ENCODE data around the gene TRIM37.
"Not testable (repeated sequence)": the region's sequence is repeated elsewhere in the genome, so short reads cannot be mapped to it uniquely, and the experiment has no call there.

TRIM37 gene

GRCh38 chr17:58985971-58986370 is 120.7 kb downstream of the TRIM37 start:
- no peak for DNase-seq

GRCh38 chr17:58985367-58985766 is 121.3 kb downstream of the TRIM37 start:
- no peak for DNase-seq

- DNase-seq, result no peak
These were observed 124.1 kb downstream of the TRIM37 start for GRCh38 chr17:58982626-58983025.

GRCh38 chr17:58980706-58981481 is 125.8 kb downstream of the TRIM37 start:
- DNase-seq, result no peak

GRCh38 chr17:58976541-58976940 is 130.1 kb downstream of the TRIM37 start:
- DNase-seq, result no peak

- DNase-seq, result no peak
These were observed 132.3 kb downstream of the TRIM37 start for GRCh38 chr17:58974354-58974753.

- no peak for DNase-seq
These were observed 135.8 kb downstream of the TRIM37 start for GRCh38 chr17:58970609-58971450.

- no peak for DNase-seq
These were observed 137.1 kb downstream of the TRIM37 start for GRCh38 chr17:58969612-58970011.

GRCh38 chr17:58969156-58969555 is 137.5 kb downstream of the TRIM37 start:
- DNase-seq, result peak; percentile 80

GRCh38 chr17:58968426-58969061 is 138.1 kb downstream of the TRIM37 start:
- DNase-seq, result no peak

GRCh38 chr17:58966208-58966607 is 140.5 kb downstream of the TRIM37 start:
- DNase-seq, result no peak

- DNase-seq, result no peak
These were observed 141.5 kb downstream of the TRIM37 start for GRCh38 chr17:58965221-58965620.

GRCh38 chr17:58960068-58960467 is 146.6 kb downstream of the TRIM37 start:
- DNase-seq, result peak; percentile 48

GRCh38 chr17:58957725-58958073 is 149.0 kb downstream of the TRIM37 start:
- DNase-seq, result not testable (repeated sequence)

- DNase-seq, result no peak
These were observed 149.5 kb downstream of the TRIM37 start for GRCh38 chr17:58956997-58957724.

- not testable (repeated sequence) for DNase-seq
These were observed 152.3 kb downstream of the TRIM37 start for GRCh38 chr17:58954358-58954757.

GRCh38 chr17:58947824-58948223 is 158.9 kb downstream of the TRIM37 start:
- no peak for DNase-seq

- no peak for DNase-seq
These were observed 159.3 kb downstream of the TRIM37 start for GRCh38 chr17:58947411-58947810.

- DNase-seq, result no peak
These were observed 162.5 kb downstream of the TRIM37 start for GRCh38 chr17:58944166-58944565.

- no peak for DNase-seq
These were observed 170.4 kb downstream of the TRIM37 start for GRCh38 chr17:58936295-58936694.

- DNase-seq, result no peak
These were observed 173.7 kb downstream of the TRIM37 start for GRCh38 chr17:58932956-58933355.
